ENCODE data around the gene FOXA2. TPM values are rescaled to one million over a fixed set of nuclear protein-coding genes. Genes with fewer than 3 reads are reported as not detected.

The FOXA2 gene
- total and polyA plus RNA-seq, 2 of the 13 experiments (the other 11 are each of a cell fraction or from before 2014, with no cell fraction given) = 8.8 to 12.2 TPM

- no peak for TF ChIP-seq AHDC1 (CRISPR knock-in tag; IDR thresholded peaks at IDR 0.05; ENCODE audit: borderline replicate concordance)
- peak; percentile 75; the same call in 1 of the 2 replicates for TF ChIP-seq ZNF737 (CRISPR knock-in tag; IDR thresholded peaks at IDR 0.05; ENCODE audit: borderline replicate concordance)
- TF ChIP-seq MAFG (CRISPR knock-in tag; IDR thresholded peaks at IDR 0.05) = no peak
- TF ChIP-seq ZBTB37 (CRISPR knock-in tag; IDR thresholded peaks at IDR 0.05) = no peak
- TF ChIP-seq MXI1 (IDR thresholded peaks at IDR 0.05; ENCODE audit: borderline replicate concordance, low read depth, low read length) = peak; percentile 38; the same call in 1 of the 3 replicates
- TF ChIP-seq KDM5A (IDR thresholded peaks at IDR 0.05; ENCODE audit: borderline replicate concordance, low read length) = 0 out of 2 replicates have a peak, but pooled peaks have one; percentile 62
- TF ChIP-seq ATF6 (CRISPR knock-in tag; conservative IDR thresholded peaks at IDR 0.05) = peak; percentile 66; the same call in 1 of the 2 replicates
- TF ChIP-seq NR2F6 (IDR thresholded peaks at IDR 0.05) = peak; percentile 91
- TF ChIP-seq NR2F6 (CRISPR knock-in tag; IDR thresholded peaks at IDR 0.05) = peak; percentile 91
- TF ChIP-seq ZNF614 (CRISPR knock-in tag; IDR thresholded peaks at IDR 0.05; ENCODE audit: borderline replicate concordance) = no peak
- 0 out of 2 replicates have a peak, but pooled peaks have one; percentile 54 for TF ChIP-seq FOXC1 (CRISPR knock-in tag; IDR thresholded peaks at IDR 0.05; ENCODE audit: borderline replicate concordance)
- TF ChIP-seq ZNF564 (CRISPR knock-in tag; IDR thresholded peaks at IDR 0.05) = 0 out of 2 replicates have a peak, but pooled peaks have one; percentile 61
- TF ChIP-seq ZNF761 (CRISPR knock-in tag; conservative IDR thresholded peaks at IDR 0.05) = 0 out of 2 replicates have a peak, but pooled peaks have one; percentile 34
- TF ChIP-seq ZNF501 (CRISPR knock-in tag; IDR thresholded peaks at IDR 0.05) = peak; percentile 77
- 0 out of 2 replicates have a peak, but pooled peaks have one; percentile 8 for TF ChIP-seq HNF1A (IDR thresholded peaks at IDR 0.05; ENCODE audit: low read depth)
- TF ChIP-seq HNF1A (CRISPR knock-in tag; IDR thresholded peaks at IDR 0.05; ENCODE audit: borderline replicate concordance) = peak; percentile 55; the same call in 1 of the 2 replicates
Observed at GRCh38 chr20:22586645-22587310, 2.4 kb upstream of the FOXA2 start (continued).
